ENCODE results near the gene AQP9.

GRCh38 chr15:58146749-58147148 is 8.6 kb downstream of the AQP9 start:
- no peak for TF ChIP-seq CTCF (IDR thresholded peaks at IDR 0.05)
- TF ChIP-seq POLR2AphosphoS5 (IDR thresholded peaks at IDR 0.05), result no peak

Data from esophagus muscularis mucosa (tissue), 3 donors.